Epithelial cell of esophagus (primary cell): ENCODE results near the gene ANP32B.
"Not testable (repeated sequence)": the region's sequence is repeated elsewhere in the genome, so short reads cannot be mapped to it uniquely, and the experiment has no call there.

Experiments
- DNase-seq: peaks from one replicate; pipeline ENCODE4 v3.0.0; 2010; ENCODE audit warnings: low read depth
- H3K4me3 ChIP-seq: 2 replicates; pipeline ENCODE4 v1.5.1; 2011; ENCODE audit warnings: mild to moderate bottlenecking, low read length, control low read depth
- TF ChIP-seq, protein P1 (sequence below): IDR thresholded peaks from 2 replicates; pipeline ENCODE4 v1.5.1; 2011; ENCODE audit warnings: low read depth, mild to moderate bottlenecking, low read length, control low read depth, inconsistent platforms; ENCODE audit not compliant: insufficient read depth; ENCODE audit errors: missing control alignments

The ANP32B gene

DNA sequence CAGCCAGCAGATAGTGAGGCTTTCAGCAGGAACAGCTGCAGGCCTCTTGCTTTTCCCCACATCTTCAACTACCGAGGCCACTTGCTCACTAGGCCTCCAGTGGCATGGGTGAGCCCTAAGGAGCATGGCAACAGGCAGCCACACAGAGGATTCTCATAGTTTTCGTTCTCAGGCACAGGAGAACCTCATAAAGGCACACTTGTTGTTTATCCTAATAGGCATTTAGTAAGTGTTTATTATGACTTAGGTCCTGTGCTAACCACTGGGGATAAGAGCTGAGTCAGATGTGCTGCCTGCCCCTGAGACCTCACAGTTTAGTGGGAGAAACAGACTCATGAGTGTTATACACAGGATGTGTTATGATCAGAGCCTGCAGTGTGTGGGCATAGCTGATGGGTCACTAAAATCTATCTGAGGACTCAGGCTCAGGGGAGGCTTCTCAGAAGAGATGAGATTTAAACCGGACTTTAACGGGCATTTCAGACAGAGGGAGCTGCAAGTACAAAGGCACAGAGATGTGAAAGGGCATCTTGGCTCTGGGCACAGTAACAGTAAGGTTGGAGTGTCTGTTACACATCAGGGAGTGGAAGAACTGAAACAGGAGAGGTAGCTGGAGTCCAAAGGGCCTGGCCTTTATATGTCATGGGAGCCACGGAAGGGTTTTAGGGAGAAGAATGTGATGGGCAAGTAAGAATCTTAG is 24.2 kb upstream of the ANP32B start:
- no peak overlapping the region for H3K4me3 ChIP-seq
- DNase-seq = peak; percentile 9
- TF ChIP-seq, protein P1, sequence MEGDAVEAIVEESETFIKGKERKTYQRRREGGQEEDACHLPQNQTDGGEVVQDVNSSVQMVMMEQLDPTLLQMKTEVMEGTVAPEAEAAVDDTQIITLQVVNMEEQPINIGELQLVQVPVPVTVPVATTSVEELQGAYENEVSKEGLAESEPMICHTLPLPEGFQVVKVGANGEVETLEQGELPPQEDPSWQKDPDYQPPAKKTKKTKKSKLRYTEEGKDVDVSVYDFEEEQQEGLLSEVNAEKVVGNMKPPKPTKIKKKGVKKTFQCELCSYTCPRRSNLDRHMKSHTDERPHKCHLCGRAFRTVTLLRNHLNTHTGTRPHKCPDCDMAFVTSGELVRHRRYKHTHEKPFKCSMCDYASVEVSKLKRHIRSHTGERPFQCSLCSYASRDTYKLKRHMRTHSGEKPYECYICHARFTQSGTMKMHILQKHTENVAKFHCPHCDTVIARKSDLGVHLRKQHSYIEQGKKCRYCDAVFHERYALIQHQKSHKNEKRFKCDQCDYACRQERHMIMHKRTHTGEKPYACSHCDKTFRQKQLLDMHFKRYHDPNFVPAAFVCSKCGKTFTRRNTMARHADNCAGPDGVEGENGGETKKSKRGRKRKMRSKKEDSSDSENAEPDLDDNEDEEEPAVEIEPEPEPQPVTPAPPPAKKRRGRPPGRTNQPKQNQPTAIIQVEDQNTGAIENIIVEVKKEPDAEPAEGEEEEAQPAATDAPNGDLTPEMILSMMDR = no peak

DNA sequence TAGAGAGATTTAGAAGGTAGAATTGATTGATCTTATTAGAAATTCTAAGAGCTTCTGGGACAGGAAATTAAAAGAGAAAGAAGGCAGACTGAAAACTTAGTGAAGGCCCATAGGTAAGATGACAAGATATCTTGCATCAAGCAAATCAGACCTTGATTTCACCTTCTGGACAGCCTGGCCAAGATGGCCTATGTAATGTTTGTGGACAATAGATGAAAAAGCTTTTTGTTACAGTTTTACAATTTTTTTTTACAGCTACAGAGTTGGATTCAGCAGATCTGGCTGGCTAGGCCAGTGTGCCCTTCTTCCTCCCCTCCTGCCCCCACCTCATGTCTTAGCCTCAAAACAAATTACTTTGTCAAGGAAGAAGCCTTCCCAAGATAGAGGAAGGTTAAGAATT is 23.6 kb upstream of the ANP32B start:
- H3K4me3 ChIP-seq = no peak overlapping the region
- TF ChIP-seq, protein P1 = no peak
- DNase-seq = no peak

DNA sequence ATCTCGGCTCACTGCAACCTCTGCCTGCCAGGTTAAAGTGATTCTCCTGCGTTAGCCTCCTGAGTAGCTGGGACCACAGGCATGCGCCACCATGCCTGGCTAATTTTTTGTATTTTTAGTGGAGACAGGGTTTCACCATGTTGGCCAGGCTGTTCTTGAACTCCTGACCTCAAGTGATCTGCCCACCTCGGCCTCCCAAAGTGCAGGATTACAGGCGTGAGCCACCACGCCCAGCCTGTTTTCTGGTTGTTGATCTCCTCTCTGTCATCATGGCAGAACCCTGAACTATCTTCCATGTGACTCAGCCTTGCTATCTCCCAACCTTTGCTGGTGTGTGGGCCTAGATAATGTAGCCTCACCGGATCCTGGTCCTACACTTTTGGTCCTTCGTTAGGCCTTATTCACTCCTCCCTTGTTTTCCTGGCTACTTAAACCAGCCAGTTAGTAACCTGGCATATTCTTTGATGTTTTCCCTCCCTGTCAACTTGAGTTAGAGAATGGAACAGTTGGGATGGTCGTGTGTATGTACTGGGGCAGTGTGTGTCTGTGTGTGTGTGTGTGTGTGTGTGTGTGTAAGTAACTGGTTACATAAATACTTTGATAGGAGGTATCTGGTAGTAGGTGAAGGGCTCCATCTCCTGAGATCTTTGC is 22.3 kb upstream of the ANP32B start:
- not testable (repeated sequence) for H3K4me3 ChIP-seq, DNase-seq

DNA sequence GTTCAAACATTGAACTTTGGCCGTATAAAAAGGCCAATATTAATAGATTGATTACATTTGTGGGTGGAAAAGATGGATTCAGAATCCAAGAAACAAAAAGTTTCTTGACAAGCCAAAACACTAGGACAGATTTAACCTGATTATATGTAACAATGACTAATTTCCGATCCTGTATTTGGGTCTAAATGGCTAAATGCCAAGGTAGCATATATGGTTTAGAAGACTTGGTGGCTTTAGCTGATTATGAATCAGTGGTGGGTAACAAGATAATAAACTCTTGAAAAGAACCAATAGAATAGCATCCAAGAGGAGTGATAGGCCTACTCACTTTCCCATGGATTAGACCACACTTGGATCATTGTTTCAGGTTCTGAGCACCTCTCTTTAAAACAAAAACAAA is 21.8 kb upstream of the ANP32B start:
- no peak for DNase-seq
- H3K4me3 ChIP-seq = no peak overlapping the region
- TF ChIP-seq, protein P1 = no peak

DNA sequence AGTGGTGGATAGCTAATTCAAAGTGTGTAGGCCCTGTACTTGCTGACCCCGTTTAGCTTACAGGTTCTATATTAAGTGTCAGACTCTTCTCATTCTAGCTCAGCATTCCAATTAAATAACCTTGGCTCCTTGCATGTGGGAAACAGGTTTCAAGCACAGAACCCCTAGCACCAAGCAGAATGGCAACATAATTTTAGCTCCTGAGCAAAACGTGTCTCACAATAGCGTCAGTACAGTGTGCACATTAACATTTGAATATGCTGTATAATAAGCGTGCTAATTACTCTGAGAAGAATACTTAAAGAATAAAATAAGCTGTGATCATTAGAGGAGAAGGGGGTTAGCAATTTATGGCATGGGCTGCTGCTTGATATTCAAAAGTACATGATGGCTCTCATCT is 21.0 kb upstream of the ANP32B start:
- DNase-seq = no peak
- no peak overlapping the region for H3K4me3 ChIP-seq
- TF ChIP-seq, protein P1 = no peak

DNA sequence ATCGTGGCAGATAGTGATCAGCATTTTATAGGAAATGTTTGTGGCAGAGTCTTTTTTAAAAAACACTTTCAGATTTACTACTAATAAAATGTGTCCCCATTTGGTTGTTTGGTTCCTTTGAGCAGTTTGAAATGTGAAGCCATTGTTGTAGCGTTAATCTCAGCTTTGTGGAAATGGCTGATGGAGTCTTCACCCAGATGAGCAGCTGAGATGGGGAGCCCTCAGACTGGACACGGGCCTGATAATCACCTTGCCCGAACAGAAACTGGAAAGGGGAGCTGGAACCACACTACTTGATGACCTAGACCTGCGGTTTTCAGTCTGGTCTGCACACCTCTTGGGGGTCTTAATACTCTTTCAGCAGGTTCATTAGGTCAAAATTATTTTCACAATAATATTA is 20.6 kb upstream of the ANP32B start:
- no peak for DNase-seq
- no peak overlapping the region for H3K4me3 ChIP-seq
- TF ChIP-seq, protein P1 = no peak

DNA sequence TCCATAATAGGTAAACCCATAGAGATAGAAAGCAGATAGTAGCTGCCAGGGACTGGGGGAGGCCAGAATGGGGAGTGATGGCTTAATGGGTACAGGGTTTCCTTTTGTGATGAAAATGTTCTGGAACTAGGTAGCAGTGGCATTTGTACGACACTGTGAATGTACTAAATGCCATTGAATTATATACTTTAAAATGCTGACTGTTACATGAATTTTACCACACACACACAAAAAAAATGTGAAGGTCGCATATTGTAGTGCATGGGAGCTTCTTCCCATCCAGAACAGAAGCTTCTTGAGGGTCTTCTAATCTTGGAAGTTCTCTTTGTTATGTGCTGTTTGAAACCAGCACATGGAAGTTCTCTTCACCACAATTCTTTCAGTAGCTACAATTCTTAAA is 19.9 kb upstream of the ANP32B start:
- no peak overlapping the region for H3K4me3 ChIP-seq
- DNase-seq = no peak
- TF ChIP-seq, protein P1 = no peak
